AG04449 (cell line): Measurements from ENCODE around the gene FAM184B.

Experiments
- CTCF ChIA-PET: fragments of 350-600 bp; formaldehyde crosslinking; extraction: SDS; loops from one replicate; lab custom pipeline; 2021; ENCODE audit warnings: antibody characterized with exemption; lab: Yijun Ruan, JAX
- POLR2A ChIA-PET: fragments of 400-600, 350-600 bp; formaldehyde crosslinking; extraction: SDS; loops from one replicate; lab custom pipeline; 2020; ENCODE audit warnings: antibody characterized with exemption, inconsistent platforms; lab: Yijun Ruan, JAX
- DNase-seq: peaks from one replicate; pipeline ENCODE4 v3.0.0-alpha.2; 2010; ENCODE audit warnings: low read depth, low spot score
- H3K4me3 ChIP-seq: 2 replicates; pipeline ENCODE4 v1.5.1; 2011; ENCODE audit warnings: low read depth, mild to moderate bottlenecking, control low read depth, low read length
- TF ChIP-seq, protein P1 (sequence below): IDR thresholded peaks from one replicate; pipeline ENCODE4 v1.5.1; 2011; ENCODE audit warnings: mild to moderate bottlenecking, moderate library complexity, low read length, control low read depth, inconsistent platforms; ENCODE audit not compliant: insufficient read depth; ENCODE audit errors: missing control alignments

The FAM184B gene

DNA sequence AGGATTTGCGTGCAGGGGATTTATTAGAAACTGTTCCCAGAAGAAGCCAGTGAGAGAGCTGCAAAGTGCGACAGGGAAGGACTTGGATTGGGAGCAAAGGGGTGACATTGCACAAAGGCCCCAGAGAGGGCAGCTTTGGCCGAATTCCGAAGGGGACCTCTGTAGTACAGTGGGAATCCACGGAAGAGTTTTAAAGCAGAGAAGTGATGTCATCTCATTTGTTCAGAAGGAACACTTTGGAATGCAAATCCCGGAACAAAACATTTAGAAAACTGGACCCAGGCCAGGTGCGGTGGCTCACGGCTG lies 71.7 kb downstream of the FAM184B start:
- no peak for DNase-seq
- ChIA-PET POLR2A (no interaction called here), CTCF (no interaction called here)
- no peak overlapping the region for H3K4me3 ChIP-seq
- TF ChIP-seq, protein P1, sequence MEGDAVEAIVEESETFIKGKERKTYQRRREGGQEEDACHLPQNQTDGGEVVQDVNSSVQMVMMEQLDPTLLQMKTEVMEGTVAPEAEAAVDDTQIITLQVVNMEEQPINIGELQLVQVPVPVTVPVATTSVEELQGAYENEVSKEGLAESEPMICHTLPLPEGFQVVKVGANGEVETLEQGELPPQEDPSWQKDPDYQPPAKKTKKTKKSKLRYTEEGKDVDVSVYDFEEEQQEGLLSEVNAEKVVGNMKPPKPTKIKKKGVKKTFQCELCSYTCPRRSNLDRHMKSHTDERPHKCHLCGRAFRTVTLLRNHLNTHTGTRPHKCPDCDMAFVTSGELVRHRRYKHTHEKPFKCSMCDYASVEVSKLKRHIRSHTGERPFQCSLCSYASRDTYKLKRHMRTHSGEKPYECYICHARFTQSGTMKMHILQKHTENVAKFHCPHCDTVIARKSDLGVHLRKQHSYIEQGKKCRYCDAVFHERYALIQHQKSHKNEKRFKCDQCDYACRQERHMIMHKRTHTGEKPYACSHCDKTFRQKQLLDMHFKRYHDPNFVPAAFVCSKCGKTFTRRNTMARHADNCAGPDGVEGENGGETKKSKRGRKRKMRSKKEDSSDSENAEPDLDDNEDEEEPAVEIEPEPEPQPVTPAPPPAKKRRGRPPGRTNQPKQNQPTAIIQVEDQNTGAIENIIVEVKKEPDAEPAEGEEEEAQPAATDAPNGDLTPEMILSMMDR, result no peak

DNA sequence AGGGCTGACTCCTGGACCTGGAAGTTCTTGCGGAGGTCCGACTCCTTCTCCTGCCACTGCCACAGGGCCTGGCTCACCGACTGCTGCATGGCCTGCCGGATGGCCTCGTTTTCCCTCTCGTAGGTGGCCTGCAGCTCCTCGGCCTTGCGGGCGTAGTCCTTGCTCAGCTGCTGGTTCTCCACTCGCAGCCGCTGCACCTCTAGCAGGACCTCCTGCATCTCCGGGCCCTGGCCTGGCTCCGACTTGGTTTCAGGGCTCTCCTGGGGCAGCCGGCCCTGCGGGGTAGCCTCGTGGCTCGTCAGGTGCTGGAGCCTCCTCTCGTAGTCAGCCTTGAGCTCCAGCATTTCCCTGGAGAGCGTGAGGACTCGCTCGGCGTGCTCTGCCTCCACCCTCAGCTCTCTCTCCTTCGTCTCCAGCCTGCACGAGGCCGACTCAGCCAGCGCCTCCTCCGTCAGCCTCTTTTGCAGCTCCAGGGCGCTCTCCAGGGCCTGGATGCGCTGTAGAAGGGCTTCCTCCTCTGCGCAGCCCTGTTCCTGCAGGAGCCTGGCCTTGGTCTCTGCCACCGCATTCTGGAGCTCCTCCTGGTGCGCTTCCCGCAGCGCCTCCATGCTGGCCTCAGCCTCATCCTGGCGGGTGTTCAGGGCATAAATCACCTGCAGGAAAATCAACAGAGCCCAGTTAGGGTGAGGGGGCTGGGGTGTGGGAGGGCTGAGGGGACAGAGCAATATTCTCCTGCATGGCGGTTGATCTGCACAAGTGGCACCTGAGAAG lies 72.2 kb downstream of the FAM184B start:
- no peak overlapping the region for H3K4me3 ChIP-seq
- no peak for DNase-seq
- TF ChIP-seq, protein P1, result no peak
- POLR2A ChIA-PET, result no interaction called here
- CTCF ChIA-PET, result no interaction called here

DNA sequence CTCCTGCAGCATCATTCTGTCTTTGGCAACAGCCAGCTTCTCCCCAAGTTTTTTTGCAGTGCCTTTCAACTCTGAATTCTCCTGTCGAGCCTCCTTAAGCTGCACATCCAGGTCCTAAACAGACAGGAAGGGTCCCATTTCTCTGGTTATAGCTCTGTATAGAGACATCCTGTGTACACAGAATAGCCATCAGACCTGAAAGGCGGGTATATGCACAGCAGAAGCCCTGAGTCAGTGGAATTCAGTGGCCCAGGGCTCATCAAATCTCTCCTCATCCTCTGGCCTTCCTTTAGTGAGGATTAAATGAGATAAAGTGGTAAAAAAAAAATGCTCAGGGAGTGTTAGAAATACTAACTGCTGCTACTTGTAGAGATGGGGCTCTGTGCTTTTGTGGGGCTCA lies 73.8 kb downstream of the FAM184B start:
- H3K4me3 ChIP-seq, result no peak overlapping the region
- ChIA-PET CTCF (no interaction called here), POLR2A (no interaction called here)
- no peak for DNase-seq
- TF ChIP-seq, protein P1, result no peak

DNA sequence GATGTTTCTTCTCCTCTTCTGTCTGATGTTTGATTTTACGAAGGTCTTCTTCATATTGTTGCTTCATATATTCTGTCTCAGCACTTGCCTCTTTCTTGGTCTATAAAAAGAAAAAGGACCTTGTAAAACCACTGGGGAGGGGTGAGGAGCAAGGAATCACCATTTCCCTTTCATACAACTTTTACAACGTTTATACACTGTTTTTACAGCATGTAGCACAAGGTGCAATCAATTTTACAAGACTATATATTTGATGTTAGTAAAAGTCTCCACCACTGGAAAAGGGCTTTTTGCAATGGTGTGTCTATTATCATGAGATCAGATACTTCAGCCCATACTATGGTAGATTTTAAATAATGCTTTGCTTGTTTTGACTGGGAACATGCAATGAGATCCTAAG lies 76.3 kb downstream of the FAM184B start:
- H3K4me3 ChIP-seq, result no peak overlapping the region
- TF ChIP-seq, protein P1, result no peak
- POLR2A ChIA-PET, result no interaction called here
- CTCF ChIA-PET, result no interaction called here
- DNase-seq, result no peak

DNA sequence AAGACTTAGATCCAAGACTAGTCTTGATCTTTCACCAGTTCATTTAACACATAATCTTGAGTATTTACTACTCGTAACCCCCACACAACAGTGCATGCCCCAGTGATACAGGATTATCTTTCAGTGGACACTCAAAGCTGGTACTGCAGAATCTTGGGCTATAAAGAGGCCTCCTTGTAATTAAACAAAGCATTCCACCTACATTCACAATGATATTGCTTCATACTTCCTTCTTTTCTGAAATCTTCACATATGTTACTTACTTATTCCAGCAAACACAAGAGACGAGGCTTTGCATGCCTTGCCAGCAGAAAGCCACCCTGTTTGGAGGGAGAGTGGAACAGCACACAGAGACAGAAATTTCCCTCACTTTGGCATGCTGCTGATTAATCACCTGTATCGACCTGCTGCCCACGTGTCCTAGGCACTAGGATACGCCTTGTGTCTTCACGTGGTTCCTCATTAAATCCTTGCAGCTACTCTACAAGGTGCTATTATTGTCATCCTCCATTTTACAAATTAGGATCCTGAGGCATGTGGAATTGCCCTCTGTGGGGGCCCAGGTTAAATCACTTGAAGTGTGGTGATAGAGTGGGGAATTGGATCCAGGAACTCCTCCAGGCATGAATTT lies 77.3 kb downstream of the FAM184B start:
- H3K4me3 ChIP-seq, result no peak overlapping the region
- TF ChIP-seq, protein P1, result no peak
- ChIA-PET CTCF (no interaction called here), POLR2A (no interaction called here)
- no peak for DNase-seq

DNA sequence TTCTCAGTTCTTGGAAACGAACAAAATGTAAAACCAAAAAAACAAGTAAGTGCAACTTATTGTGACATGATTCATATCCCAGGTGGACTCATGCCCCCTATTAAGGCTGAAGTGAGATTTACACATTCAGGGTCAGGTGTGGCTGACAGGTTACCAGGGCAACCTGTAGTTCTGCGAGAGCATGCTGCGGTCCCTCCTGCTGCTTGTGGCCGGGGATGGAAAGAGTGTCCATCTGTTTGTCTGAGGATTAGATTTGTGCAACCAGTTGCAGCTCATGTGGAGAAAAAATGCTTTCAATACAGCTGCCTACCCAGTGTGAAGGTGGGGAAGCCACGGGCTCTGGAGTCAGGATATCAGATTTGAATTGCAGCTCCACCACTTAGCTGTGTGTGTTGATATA lies 78.8 kb downstream of the FAM184B start:
- POLR2A ChIA-PET, result no interaction called here
- no peak overlapping the region for H3K4me3 ChIP-seq
- no peak for DNase-seq
- CTCF ChIA-PET, result no interaction called here
- TF ChIP-seq, protein P1, result no peak
